NCI-H1105 treated with DMSO at 0.1 percent for 48 hours (cell line): Measurements from ENCODE around the gene EPN2.
"Not testable (repeated sequence)": the region's sequence is repeated elsewhere in the genome, so short reads cannot be mapped to it uniquely, and the experiment has no call there.

ENCODE experiments used
- DNase-seq: peaks from one replicate; lab custom pipeline; 2025; lab: John Stamatoyannopoulos, UW

The EPN2 gene

DNA sequence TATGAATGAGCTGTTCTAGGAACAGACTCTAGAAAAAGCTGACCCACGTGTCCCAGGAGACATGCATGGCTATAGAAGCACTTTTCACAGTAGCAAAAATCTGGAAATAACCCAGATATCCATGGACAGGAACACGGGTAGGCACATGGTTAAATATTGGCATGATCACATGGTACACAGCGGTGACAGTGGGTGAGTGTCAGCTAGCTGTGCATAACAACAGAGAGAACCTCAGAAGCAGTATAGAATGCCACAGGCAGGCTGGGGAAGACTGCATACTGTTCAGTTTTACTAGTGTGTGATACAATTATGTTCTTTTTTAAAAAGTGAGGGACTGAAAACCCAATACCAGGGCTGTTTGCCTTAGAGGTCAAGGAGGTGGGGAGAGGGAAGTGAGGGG is 31.4 kb downstream of the EPN2 start:
- DNase-seq = no peak

DNA sequence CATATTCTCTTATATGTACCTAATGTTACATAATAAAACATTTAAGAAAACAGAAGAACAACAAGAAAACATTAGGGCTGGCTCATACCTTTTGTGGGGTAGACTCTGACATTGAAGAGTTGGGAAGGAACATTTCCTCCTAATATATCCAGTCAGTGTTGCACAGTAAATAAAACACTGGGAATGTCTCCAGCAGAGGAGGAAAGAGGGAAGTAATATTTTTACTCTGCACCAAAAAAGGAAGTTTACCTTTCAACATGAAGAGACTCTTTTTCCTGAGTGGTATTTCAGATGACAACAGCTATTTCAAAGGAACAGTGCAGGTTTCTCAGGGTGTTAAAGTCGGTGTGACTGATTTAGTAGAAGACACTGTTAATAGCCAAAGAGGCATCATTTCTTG is 31.9 kb downstream of the EPN2 start:
- DNase-seq = no peak

DNA sequence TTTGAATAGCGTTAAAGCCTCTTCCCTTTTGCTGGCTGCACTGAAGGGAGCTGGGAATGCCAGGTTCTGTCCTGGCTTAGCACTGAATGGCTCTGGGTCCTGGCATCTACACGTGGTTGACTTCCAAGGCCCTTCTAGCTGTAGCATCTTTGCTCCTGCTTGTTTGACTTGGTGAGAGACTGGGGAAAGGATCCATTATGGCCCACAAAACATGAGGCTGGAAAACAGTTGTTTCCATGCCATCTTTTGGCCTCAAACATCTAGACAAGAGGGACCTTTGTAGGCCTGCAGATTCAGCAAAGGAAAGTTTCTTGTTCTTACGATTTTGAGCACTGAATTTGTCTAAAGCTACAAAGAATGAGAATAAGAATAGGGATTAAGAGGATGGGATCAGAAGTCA is 32.5 kb downstream of the EPN2 start:
- no peak for DNase-seq

DNA sequence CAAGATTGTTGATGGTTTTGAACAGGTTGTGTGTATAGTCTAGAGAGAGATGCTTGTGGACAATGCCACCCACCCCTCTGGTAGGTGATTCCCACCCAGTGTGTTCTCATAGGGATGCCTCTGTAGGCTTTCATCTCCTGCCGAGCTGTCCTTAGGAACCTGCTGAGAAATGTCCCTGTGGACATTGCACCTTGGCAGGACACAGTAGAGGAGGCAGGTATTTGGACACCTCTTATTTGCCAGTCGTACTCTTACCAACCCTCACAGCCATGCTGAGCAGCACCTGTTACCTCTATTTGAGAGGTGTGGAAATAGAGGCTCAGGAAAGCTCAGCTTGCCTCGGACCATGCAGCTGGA is 33.2 kb downstream of the EPN2 start:
- no peak for DNase-seq

DNA sequence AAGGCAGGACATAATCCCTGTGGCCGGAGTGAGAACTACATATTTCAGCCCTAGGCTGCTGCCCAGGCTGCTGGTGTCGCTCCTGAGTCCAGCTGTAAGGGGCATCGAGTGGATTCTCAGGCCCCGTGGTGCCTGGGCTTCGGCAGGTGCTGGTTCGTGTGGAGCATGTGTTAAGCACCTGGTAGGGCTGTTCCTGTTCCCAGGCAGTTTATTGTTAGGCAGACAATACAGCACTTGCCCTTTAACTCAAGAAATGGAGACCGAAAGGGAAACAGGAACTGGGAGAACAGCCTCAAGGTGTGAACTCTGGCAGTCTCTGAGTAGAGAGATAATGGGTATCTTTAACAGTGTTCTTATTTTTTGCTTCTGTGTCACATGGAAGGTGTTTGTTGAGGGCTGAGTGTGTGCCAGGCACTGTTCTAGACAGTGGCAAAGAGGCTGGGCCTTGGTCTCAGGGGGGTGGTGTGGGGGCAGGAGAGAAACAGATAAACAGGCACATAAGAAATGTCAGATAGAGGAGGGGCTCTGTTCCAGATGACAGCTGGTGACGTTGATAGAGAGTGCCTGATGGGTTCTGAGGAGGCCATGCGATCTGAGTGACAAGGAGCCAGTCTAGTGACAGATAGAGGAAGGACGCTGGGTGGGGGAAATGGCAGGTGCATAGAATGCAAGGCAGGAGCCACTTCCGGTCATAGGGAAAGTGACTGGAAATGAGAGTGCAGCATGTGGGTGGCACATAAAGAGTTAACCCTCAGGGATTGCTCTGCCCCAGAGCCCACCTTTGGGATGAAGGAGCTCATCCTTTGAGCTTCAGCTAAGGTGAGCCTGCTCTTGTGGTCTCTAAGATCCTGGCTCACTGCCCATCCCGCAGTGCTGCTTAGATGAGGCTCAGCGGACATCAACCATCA is 33.8 kb downstream of the EPN2 start:
- no peak for DNase-seq

DNA sequence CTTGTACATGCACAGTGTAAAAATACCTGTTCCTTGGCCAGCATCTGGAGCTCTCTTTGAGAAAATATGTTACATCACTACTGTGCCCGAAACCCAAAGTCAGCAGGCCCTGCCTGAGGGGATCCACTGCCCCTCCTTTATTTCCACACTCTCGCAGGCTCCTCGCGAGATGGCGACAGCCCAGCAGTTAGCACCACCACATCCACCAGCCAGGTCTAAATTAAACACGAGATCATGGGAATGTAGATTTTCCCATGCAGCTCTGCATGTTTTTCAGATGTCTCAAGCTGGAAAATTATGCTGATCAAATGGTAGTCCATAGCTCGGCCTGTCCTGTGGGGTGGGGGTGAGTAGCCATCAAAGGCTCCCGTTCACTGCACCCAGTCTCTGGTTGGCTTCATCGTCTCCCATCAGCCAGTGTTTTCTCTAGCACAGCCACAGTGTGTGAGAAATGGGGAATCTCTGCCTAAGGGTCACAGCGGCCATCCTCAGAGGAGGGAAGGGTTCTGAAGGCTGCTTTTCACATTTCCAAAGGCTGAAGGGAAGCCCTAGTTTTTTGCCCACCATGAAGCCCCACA is 34.7 kb downstream of the EPN2 start:
- no peak for DNase-seq

DNA sequence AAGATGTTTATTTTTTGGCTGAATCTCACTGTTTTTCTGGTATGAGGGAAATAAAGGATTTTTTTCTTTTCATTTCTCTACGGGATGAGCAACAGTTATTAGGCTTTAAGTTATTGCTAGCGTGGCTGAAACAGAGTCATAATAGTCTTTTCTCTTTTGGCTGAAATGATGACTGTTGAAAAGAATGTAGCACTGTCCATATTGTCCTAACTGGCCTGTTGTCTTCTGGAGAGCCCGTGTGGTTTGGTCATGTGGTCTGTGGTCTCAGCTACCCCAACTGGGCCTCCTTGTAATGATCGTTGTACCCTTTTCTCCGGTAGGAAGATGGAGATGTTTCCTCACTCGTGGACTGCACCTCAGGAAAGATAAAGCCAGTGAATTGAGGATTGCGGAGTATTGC is 36.6 kb downstream of the EPN2 start:
- DNase-seq = no peak

DNA sequence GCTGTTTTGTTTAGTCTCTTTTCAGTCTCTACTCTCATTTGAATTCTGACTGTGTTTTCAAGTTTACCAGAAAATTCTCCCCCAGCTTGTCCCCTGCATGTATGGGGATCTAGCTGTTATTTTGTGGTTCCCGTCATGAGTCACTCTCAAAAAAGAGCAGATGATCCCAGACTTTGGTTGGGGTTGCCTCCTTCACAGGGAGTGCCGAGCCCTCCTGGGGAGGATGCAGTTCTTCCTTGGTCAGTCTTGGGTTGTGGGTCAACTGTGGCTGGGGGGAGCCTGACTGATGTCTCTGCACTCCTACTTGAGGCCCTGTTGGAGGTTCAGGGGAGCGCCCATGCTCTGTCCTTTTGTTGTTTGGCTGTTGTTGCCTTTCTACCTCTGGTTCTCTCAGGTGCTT is 37.7 kb downstream of the EPN2 start:
- DNase-seq = no peak

DNA sequence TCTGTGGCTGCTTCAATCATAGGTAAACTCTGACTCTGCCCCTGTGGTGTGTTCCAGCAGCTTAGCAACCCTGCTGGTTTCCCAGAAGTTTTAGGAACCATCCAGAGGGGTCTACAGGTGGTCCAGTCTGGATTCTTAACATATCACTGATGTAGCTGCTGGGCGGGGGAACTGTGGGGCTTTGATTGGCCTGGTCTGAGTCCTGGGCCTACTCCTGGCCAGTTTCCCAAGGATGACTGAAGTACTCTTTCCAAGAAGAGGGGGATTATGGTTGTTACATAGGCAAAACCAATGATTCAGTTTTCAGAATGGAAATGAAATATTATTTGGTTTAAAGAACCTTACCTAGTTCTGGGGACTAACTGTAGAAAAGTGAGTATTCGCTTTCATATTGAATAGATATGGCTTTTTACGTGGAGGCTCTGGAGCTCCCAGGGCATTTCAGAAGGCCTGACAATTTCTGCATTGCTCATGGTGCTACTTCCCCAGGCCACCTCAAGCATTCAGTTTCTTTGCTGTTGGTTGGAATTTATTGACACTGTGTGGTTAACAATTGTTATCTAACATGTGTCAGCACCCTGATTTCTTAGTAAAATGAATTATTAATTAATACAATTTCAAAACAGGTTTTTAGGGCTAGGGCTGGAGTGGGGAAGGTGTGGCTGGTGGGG is 38.4 kb downstream of the EPN2 start:
- no peak for DNase-seq

DNA sequence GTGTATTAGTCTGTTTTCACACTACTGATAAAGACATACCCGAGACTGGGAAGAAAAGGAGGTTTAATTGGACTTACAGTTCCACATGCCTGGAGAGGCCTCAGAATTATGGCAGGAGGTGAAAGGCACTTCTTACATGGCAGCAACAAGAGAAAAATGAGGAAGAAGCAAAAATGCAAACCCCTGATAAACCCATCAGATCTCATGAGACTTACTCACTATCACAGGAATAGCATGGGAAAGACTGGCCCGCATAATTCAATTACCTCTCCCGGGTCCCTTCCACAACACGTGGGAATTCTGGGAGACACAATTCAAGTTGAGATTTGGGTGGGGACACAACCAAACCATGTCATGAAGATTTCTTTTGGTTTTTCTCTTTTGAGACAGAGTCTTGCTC is 41.1 kb downstream of the EPN2 start:
- DNase-seq = not testable (repeated sequence)

DNA sequence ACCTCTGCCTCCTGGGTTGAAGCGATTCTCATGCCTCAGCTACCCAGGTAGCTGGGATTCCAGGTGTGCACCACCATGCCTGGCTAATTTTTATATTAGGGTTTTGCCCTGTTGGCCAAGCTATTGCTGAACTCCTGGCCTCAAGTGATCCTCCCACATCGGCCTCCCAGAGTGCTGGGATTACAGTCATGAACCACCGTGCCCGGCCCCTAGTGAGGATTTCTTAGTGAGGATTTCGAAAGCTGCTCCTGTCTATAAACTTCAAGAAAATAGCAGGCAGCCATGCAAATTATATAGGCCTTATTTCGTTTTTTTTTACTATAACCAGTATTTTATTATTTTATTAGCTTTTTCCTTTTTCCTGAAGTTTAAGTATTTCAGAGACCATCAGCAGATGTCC is 41.6 kb downstream of the EPN2 start:
- DNase-seq = no peak

DNA sequence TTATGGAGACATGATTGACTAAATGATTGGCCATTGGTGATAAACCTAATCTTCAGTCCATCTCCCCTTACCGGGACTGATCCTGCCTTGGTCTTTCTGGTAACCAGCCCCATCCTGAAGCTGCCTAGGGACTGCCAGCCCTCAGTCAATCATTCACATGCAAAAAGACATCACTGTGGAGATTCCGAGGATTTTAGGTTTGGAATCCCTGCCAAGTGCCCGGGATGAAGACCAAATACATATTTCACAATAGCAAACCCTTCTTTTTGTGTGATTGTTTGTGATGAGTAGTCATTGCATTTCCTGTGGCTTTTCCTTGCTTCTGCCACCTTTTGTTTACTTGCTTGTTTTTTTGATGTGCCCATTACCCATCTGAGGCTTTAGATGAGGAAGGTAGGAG is 44.0 kb downstream of the EPN2 start:
- no peak for DNase-seq

DNA sequence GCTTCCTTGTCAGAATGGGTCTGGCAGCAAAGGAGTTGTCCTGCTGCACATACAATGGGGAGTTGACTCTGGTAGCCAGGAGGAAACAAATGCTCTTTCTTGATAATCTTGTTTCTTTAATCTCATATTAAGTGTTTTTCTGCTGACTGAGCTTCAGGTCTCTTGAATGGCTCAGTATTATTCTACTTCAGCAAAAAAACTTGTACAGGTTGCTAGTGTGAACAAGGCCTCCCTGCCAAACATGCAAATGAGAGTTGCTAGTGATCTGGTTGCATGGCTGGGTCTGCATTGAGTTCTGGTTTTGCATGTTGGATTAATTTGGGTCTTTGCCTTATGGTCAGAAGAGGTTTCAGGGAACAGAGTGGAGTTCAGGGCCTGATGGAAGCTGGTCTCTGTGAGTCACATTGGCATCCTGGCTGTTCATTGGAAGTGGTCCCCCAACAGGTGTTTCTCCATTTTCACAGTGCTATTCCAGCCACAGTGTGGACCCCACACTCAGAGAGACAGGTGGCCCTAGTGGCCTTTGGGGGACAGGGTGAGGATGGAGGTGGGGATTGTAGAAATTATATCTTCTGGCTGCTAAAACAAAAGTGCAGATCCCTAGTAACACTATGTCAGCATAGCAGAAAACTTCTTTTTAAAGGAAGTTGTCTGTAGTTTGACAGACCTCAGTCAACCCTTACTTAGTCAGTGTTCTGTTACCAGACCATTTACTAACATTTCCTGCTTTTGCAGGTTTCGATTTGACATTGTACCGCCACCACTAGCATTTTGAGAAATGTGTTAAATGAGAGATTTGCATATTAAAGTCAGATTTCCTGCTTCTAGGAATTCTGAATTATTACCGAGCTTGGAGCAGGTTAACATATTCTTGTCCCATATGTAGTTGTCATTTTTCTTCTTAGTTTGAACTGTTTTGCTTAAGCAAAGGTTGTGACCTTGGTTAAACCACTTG is 47.1 kb downstream of the EPN2 start:
- no peak for DNase-seq

DNA sequence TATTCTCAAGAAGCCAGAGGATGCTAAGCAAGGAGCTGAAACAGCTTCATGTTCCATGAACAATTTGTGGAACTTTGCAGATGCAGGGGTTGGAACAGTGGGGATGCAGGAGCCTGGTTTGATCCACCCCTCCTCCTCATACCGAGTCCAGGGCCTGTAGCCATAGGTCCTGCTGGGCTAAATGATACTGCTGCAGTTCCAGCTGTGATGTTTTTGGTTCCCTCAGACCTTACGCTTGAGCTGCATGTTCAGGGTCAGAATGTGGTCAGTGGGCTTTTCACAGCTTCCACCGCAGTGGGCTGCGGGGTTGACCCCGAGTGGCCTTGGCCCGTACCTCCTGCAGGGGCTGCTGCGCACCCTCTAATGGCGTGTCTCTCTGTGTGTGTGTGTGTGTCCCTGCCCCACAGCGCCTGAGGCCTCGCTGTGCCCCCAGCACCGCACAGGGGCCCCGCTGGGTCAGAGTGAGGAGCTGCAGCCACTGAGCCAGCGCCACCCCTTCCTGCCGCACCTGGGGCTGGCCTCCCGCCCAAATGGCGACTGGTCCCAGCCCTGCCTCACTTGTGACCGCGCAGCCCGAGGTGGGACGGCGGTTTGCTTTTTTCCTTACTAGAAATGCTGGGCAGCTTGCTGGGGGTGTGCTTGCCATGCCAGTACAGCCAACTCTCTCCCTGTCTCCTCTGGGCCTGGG is 48.2 kb downstream of the EPN2 start:
- no peak for DNase-seq

DNA sequence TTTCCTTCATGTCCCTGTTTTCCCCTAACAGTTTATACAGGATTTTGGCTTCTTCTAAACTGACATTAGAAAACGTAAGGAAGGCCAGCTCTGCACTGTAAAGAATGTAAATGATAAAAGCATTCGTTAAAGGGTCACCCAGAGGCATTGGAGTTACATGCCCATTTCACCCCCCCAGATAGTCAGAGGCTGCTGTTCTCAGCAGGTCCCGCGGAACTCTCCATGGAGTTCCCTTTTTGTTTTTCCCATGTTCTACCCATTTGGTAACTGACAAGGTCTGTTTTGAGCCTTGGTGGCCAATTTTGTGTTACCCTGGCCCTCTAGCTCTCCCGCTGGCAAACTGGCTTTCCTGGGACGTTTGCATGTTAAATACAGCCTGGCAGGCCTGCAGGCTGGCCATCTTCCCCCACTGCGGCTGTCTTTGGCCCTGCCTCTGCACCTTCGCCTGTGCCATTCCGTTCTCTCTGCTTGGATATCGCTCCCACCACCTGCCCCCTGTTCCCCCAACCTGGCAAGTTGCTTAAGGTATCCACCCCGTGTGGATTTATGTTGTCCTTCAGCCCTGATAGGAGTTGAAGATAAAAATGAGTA is 49.7 kb downstream of the EPN2 start:
- DNase-seq = no peak

DNA sequence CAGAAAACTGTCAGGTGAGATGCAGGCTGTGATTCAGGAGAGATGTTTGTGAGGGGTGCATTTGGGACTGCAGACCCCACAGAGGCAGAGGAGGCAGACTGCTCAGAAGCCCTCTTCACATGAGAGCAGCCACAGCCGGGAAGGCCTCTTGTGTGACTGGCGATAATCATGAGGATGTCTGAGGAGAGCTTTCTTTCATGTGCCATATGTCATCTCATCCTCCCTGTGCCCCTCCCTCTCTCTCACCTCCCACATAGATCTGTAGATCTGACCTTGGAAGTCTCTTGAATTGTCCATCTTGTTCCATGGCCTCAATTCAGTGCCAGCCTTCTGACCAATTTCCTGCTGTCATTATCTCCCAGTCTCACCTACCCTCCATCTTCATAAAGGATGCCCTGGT is 50.5 kb downstream of the EPN2 start:
- no peak for DNase-seq

DNA sequence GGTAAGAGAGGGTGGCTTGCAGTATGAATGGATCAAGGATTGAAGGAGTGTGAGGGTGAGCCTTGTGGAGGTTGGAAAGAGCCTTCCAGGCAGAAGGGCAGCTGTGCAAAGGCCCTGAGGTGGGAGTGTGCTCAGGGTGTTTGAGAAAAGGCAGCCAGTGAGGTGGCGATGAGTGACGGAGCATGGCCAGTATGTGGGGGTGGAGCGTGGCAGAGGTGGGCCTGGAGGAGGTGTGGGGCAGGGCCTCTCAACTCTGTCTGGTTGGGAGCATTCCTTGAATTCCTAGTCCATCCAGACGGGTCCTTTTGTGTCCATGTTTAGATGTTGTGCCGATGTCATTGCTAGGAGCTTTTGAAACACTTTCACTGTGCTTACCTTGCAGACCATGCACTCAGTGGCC is 51.3 kb downstream of the EPN2 start:
- DNase-seq = no peak

DNA sequence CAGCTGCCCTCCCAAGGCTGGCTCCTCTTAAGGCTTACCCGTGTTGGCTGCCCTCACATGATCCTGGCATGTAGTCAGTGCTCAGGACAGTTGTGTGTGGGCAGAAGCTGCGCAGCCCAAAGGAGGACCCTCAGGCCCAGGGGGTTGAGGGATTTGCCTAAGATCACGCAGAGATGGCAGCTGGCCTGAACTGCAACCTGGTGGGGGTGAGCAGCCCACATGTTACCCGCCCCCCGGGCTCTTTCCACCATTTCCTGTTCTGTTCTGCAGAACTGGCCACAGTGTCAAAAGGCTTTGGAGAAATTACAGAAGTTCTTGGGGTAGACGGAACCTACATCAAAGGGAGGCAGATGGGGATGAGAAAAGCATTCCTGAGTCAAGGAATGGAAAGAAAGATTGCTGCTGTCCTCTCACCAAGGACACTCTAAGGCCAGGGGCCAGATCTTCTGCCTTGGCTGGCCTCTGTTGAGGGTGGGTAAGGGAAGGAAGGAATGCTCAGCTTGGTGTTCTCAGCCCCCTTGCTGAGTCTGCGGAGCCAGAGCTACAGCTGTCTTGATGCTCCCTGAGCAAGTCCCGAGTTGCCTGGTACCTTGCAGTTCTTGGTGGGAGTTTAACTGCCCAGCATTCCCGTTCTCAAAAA is 53.0 kb downstream of the EPN2 start:
- no peak for DNase-seq

DNA sequence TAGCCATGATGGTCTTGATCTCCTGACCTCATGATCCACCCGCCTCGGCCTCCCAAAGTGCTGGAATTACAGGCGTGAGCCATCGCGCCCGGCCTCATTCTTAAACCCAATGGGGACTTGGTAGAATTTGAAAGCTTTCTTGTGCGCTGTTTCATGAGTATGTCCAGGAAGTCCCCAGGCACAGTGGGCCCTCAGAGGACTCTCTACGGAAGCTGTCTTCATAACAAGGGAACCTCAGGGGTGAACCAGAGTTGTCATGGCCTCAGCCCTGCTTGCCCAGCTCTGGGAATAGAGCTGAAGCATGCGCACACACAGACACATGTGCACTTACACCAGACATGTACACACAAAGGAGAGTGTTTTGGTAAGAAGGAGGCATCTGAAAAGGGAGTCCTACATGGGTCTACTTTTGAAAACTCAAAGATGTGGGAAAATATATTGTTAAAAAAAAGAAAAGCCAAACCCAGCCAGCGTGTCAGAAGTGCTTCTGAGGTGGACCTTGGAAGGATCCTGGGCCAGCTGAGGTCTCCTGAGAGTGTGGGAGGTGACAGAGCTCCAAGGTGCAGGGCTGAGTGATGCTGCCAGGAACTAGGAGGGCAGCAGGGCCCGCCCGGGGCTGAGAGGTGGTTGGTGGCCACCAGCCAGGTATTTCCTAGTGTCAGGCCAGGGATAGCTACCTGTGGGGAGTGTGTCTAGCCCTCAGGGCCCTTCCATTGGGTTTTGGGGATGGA is 54.6 kb downstream of the EPN2 start:
- DNase-seq = no peak

DNA sequence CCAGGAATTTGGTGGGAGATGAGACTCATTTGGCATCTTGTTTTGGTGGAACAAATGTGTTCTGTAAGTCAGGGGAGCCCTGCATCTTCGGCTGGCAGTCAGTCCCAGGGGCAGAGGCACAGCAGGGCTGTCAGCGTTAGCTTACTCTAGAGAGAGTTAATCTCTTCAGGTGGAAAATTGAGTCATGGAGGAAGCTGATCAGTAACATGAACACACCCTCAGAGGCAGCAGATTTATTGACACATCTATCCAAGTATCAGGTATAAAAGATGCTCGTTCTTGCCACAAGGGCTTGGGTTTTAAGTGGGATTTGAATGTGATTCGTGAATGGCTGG is 55.2 kb downstream of the EPN2 start:
- DNase-seq = no peak
